Islet precursor cell (in vitro differentiated cells): ENCODE results near the gene UNC13A.

Source experiments
- DNase-seq: peaks from one replicate; pipeline ENCODE4 v3.0.0-alpha.2; 2018

UNC13A gene

DNA sequence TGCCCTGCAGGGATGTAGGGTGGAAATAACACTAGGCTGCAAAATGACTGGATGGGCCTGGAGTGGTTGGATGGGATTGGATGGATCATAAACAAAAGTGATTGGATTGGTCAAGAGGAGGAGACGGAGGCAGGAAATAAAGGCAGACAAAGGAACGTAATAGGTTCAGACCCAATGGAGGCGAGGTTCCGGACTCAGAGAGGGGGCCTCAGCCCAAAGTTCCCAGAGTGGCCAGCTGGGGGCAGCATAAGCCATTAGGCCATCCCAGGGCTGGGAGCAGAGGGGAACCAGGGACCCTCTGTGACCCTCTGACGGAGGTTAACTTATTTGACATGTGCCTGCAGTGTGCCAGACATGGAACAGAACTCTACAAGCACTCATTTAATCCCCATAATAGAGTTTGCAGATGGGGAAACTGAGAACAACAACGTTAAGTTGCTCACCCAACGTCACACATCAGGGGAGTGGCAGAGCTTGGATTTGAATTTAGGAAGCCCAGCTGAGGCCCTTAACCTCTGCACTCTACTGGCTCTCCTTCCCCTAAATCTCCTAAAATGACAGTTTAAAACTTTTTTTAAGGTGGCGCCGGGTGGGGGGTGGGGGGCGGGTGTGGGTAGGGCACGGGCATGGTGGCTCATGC is 15.8 kb upstream of the UNC13A start:
- DNase-seq = no peak

DNA sequence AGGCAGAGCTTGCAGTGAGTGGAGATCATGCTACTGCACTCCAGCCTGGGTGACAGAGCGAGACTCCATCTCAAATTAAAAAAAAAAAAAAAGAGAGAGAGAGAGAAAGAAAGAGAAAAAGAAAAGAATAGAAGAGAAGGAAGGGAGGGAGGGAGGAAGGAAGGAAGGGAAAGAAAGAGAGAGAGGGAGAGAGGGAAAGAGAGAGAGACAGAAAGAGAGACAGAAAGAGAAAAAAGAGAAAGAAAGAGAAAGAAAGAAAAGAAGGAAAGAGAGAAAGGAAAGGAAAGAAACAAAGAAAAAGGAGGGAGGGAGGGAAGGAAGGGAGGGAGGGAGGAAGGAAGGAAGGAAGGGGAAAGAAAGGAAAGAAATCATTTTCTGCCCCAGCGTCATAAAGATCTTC is 7.0 kb upstream of the UNC13A start:
- DNase-seq = no peak

DNA sequence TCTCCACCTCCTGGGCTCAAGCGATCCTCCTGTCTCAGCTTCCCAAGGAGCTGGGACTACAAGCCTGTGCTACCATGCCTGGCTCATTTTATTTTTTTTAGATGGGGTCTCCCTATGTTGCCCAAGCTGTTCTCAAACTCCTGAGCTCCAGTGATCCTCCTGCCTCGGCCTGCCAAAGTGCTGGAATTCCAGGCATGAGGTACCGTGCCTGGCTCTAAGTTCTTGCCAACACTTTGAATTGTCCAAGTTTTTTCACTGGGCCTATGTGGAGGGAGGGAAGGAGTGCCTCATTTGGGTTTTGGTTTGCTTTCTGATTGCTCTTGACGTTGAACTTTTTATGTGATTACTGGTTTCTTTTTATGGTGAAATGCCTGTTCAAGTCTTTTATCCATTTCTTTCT is 4.4 kb upstream of the UNC13A start:
- no peak for DNase-seq

DNA sequence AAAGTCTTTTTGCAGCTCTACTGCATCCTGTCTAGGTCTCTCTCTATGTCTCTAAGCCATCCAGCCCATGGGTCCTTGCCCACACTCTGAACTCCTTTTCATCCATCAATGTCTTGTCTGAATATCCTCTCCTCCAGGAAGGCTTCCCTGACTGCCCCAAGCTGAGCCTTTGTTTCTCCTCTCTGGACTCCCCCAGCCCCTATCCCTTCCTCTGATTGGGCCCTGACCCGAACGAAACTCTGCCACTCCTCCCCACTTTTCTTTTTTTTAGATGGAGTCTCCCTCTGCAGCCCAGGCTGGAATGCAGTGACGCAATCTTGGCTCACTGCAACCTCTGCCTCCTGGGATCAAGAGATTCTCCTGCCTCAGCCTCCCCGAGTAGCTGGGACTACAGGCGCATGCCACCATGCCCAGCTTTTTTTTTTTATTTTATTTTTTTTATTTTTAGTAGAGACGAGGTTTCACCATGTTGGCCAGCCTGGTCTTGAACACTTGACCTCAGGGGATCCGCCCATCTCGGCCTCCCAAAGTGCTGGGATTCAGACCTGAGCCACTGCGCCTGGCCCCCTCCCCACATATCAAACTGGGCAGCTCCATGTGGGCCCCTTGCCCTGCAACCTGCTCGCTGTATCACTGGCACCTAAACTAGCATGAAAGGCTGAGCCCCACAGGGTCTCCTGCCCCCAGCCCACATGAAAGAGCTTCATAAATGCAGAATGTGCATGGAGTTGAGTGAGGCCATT is 870 bp upstream of the UNC13A start:
- no peak for DNase-seq

DNA sequence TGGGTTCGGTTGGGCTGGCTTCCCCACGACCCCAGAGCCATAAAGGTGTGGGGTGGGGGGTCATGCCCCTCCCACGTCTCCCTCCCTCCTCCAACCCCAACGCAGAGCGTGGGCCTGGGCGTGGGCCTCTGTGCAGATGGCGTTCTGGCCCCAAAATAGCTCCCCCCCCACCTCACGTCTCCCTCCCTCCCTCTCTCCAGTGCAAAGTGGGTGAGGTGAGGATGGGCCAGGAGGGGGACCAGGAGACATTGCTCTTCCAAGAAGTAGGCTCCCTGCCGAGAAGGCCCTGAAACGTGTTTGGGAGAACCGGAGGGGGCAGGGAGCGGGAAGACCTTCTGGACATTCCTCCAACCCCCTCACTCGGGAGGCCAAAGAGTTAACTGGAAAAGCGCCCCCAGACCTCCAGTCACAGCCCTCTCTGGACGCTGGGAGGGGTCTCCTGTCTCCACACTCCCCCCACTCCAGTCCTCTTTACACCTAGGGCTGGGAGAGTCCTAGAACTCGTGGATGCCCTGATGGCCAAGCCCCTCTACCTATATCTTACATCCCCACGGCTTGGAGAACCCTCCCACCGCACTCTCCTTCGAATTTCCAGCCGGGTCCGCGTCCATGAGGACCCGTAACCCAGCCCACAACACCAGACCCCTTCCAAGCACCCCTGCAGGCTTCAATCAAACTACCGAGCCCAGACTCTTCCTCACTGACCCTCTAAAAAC is 855 bp downstream of the UNC13A start:
- DNase-seq = no peak

DNA sequence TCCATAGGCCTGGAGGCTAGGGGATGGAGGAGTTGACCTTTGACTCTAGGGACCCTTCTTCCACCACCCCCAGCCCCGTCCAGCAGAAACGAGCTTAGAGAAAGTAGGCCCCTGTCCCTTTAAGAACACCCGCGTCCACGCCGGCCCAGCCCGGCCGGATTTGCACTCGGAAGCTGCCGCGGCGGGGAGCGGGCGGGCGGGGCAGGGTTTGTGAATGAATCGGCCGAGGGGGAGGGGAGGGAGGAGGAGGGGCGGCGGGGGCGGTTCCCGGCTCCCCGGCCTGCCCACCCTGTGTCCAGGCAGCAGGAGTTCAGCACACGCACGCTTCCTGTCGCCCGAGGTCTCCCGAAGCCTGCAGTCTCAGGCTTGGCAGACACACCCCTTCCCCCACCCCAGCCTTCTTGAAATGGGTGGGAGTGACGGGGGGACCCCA is 1.5 kb downstream of the UNC13A start:
- peak; percentile 85 for DNase-seq

DNA sequence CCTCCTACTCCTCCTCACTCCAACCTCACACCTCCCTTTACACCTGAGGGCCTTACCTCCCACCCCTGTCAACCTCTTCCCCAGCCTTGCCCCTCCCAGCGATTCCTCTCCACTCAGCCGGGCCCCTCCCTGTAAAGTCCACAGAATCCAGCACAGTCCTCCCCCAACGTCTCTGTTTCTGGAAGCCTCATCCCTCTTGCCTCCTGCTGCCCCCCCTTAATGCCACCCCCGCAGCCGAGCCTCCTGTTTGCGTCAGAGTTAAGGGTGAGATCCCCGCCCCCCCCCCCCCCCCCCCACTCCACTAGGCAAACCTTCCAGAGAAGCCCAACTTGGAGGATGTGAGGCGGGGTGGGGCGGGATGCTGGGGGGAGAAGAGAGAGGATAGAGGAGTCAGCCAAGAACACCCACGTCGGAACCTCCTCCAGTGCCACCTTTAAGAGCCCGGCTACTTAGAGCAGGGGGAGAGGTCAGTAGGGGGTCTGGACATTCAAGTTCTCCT is 2.1 kb downstream of the UNC13A start:
- no peak for DNase-seq

DNA sequence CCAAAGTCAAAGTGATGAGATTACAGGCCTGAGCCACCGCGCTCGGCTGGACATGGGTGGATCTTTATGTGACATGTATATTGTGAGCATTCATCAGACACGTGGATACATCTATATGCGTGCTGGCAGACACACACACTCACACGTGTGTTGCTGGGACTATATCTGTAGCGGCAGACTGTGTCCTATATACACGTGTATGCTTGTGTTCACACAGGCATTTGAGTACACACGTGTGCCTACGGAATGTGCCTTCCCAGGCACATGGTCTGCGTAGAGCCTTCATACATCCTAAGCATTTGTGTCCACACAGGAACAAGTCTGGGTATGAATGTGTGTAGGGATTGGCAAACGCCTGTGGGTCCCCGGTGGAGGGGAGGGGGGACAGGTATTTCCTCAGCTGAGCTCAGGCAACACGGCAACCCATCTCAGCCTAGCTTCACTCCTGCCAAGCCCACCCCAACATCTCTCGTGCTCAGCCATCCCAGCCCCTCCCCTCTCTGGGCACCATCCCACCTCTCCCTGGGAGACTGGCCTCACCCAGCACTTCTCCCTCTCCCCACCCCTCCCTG is 2.6 kb downstream of the UNC13A start:
- no peak for DNase-seq

DNA sequence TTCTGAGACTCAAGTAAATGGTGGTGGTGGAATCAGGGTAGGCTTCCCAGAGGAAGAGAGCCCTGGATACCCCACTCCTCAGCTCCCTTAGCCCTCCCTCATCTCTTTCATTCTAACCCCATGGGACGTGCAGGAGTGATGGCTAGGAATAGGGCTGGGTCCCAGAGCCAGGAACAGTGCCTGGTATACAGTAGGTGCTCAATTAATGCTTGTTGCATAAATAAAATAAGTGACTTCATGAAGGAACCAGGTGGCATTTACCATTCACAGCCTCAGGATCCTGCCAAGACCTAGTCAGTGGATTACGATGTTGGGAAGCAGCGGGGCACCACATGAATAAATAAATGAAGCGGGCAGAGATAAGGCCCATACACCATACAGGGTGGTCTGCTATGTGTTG is 3.9 kb downstream of the UNC13A start:
- no peak for DNase-seq

DNA sequence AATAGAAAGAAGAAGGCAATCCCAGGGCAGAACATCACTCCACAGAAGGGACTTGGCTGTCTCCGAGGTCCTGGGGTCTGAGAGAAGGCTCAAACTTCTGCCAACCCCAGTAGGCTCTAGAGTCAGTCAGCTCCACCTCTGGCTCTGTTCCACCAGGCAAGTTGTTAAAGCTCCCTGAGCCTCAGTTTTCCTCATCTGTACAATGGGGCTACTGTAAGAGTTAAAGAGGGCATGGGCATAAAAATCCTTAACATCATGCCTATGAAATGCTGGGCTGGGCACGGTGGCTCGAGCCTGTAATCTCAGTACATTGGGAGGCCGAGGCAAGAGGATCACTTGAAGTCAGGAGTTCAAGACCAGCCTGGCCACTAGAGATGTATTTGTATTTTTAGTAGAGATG is 5.1 kb downstream of the UNC13A start:
- DNase-seq = no peak

DNA sequence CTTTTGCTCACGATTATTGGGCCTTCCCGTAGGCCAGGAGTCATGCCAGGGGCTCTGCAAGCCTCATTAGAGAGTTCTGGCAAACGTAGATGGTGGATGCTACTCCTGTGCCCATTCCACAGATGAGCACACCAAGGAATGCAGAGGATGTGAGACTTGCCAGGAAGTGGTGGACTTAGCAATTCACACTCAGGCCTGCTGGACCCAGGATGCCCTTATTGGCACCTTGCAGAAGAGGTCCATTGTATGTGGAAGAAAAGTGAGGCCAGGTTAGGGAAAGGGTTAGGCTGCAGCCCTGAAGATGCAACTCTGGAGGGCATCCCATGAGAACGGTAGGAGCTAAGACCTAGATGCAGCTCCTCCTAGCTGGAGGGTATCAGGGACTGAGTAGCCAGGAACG is 5.9 kb downstream of the UNC13A start:
- DNase-seq = no peak

DNA sequence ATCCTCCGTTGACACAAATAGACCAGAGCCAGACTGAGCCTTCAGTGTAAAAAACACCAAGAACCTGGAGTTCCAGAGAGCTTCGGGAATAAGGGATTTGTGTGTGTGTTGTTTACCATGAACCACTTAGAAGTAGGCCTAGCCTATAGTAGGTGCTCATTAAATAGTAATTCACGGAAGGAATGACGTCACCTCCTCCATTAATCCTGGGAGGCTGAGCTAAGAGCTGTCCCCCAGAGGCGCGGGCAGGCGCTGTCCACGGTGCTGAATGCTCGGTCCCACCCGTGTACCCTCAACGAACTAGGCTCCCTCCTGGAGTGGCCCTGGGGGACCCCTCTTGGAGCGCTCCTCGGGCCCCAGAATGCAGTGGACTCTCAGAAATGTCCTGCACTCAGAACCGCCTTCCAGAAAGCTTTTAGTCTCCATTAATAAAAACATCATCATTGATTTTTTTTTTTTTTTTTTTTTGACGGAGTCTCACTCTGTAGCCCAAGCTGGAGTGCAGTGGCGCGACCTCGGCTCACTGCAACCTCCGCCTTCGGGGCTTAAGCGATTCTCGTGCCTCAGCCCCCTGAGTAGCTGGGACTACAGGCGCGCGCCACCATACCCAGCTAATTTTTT is 6.5 kb downstream of the UNC13A start:
- DNase-seq = peak; percentile 74

DNA sequence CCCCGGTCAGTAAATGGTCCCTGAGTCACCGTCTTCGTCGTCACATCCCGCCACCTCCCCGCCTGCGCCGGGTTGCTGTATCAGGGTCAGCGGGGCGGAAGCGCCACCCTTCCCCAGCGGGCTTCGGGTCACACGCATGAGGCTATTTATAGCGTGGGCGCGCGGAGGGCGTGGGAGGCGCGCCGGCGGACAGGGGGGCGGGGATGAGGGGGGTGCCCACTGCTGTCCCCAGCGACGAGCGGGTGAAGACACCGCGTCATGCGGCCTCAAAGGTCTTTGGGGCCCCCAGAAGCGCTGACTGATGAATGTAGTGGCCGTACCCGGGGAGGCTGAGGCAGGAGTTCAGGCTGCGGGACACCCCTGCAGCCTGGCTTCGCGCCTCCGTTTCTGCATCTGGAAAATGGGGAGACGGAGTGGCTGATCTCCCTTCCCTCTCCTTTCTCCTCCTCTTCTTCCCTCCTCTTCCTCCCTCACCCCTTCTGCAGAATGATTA is 7.9 kb downstream of the UNC13A start:
- peak; percentile 78 for DNase-seq

DNA sequence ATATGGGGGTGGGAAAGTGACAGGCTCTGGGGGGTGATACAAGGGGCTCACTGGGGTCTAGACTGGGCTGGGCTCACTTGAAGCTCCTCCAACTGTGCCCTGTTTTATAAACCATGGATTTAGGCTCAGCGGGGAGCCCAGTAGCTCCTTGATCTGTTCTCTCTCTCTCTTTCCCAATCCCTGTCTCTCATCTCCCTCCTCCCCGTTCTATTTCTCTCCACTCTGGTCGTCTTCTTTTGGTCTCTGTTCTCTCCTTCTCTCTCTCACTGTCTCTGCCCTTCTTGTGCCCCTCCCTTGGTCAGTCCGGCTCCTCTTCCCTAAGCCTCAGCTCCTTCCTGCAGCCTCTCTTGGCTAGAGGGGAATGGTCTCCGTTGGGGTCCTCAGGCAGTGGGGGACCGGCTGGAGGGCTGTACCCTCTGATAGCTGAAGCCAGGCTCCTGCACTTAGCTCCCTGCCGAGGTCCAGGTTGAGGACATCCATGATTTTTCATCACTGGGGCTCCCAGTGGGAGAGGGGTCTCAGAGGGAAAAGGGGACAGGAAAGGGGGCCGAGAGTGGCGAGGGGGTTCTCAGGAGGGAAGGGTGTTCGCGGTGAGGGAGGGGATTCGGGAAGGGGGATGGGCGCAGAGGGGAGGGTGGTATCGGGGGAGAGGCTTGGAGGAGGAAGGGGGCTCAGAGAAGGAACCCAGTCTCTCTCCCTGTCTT is 8.5 kb downstream of the UNC13A start:
- DNase-seq = no peak

DNA sequence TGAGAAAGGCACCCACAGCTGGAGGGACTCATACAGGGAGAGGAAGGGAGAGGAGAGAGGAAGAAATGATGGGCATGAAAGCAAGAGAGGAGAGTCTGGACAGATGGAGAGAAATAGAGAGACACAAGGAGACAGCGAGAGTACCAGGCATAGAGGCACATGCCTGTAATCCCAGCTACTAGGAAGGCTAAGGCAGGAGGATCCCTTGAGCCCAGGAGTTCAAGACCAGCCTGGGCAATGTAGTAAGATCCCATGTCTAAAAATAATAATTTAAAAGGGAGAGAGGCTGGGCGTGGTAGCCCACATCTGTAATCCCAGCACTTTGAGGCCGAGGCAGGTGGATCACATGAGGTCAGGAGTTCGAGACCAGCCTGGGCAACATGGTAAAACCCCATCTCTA is 9.3 kb downstream of the UNC13A start:
- DNase-seq = no peak

DNA sequence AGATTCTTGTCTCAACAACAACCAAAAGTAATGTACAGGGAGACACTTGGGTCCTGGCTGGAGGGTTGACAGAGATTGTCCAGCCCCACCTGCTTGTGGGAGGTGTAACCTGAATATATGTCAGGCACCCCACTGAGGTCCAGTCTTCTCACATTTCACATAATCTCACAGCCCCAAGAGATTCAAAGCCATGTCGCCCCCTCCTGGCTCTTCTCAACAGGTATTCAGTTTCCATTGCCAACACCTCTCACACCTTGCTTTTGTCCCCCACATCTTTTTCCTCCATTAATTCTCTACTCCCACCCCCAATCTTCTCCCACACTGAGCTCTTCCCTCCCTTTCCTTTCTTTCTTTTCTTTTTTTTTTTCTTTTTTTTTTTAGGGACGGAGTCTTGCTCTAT is 11.2 kb downstream of the UNC13A start:
- no peak for DNase-seq

DNA sequence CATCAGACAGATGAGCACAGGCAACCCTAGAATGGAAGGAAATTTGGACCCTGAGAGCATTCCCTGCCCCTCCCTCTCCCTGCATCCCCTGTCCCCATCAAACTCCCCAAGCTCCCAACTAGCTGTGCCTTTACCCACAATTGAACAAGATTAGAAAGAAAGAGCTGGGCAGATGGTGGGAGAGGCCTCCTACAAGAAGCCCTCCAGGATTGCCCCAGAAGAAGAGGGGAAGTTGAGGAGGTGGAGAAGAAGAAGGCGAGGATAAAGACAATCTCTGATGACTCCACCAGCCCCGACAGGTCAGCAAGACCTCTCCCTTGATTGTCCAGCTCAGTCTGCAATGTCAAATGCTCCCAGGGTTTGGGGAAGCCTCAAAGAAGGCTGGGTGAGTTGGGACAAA is 11.9 kb downstream of the UNC13A start:
- no peak for DNase-seq

DNA sequence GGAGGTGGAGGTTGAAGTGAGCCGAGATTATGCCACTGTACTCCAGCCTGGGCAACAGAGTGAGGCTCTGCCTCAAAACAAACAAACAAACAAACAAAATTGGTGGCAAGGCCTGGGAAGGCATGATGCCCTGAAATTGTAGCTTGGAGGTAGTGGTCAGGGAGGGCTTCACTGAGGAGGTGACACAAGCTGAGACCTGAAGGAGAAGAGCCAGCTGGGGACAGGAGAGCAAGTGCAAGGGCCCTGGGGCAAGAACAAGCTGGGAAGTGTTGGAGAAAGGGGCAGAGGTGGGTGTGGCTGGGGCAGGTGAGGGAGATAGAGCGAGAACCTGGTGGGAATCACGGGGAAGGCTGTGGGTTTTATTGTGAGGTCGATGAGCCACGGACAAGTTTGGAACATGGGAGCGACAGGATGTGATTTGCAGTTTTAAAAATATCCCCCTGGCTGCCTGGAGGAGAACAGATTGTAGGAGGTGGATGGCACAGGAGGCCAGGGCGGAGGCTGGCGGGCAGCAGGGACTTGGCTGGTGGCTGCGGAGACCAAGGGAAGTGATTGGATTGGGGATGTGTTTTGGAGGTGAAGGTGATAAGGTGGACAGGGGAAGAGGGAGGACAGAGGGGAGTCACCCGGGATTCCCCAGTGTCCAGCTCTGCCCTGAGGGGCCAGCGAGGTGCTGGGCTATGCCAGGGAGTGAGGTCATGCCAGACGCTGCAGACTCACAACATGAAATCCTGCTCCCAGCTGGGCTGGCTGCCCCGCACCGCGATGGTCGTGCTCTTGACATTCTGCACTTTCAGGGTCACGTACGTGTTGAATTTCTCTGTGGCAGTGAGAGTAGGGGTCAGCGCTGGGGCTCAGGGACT is 14.0 kb downstream of the UNC13A start:
- DNase-seq = no peak

DNA sequence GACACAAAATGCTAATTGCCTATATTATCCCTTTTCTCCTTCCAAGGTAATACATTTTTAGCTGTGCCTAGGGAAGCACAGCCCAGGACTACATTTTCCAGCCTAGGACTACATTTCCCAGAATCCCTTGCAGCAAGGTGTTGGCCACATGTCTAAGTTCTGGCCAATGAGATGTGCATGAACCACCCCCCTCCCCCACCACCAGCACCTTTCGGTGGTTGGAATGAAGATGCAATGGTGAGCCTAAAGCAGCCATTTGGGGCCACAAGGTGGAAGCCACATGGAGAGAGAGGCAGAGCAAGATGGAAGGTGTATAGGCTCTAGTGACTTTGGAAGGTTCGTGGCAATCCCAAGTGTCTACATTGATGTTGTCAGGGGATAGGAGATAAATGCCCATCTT is 16.2 kb downstream of the UNC13A start:
- peak; percentile 61 for DNase-seq

DNA sequence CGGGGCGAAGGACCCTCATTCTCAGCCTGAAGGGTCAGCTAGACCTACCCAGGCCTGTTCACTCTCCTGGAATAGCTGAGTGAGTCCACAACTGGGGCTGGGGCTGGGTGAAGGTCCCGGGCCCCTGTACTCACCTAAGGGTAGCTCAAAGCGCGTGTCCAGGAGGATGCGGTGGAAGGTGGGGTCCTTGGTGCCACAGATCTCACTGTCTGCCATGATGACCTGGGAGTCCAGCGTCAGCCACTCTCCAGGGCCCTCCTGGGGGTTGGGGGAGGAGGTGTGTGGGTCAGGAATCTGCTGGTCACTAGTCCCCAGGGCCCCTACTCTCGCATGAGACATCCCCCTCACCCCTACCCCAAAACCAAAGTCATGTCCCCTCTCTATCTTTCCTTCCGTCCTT is 18.7 kb downstream of the UNC13A start:
- no peak for DNase-seq

DNA sequence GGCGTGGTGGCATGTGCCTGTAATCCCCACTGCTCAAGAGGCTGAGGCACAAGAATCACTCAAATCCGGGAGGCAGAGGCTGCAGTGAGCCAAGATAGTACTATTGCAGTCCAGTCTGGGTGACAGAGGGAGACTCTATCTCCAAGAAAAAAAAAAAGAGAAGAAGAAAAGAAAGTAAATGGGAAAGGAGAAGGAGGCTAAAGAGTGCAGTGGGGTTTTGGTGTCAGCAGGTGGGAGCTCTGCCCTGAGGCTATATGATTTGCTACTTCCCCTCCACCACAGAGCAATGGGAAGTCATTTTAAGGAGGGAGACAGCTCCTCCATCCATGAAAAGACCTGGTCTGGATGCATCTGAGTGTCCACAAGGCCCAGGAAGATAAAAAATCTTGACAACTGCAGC is 23.1 kb downstream of the UNC13A start:
- no peak for DNase-seq
